RWPE2 (cell line): ENCODE measurements around the gene BRS3.

Source experiments
- ATAC-seq: fragments of 200-7000 bp; cut with Tn5 transposase; 3 replicates; pipeline ENCODE4 v1.9.1; 2021; ENCODE audit warnings: low read depth
- DNase-seq: peaks from one replicate; pipeline ENCODE4 v3.0.0-alpha.2; 2020; ENCODE audit warnings: low spot score
- H3K27ac ChIP-seq: fragments of 450-650 bp; 2 replicates; pipeline ENCODE4 v1.5.1; 2017; ENCODE audit warnings: mild to moderate bottlenecking; ENCODE audit not compliant: poor library complexity, severe bottlenecking
- H3K27me3 ChIP-seq: fragments of 250-450 bp; sonication (Bioruptor Pico); 2 replicates; pipeline ENCODE4 v1.5.1; 2021; ENCODE audit warnings: mild to moderate bottlenecking, moderate library complexity; ENCODE audit not compliant: insufficient read depth, poor library complexity, severe bottlenecking
- H3K36me3 ChIP-seq: fragments of 250-450 bp; sonication (Bioruptor Pico); 2 replicates; pipeline ENCODE4 v1.5.1; 2020; ENCODE audit warnings: low read depth, mild to moderate bottlenecking, moderate library complexity
- H3K4me1 ChIP-seq: fragments of 250-450 bp; sonication (Bioruptor Pico); 2 replicates; pipeline ENCODE4 v1.5.1; 2021; ENCODE audit warnings: mild to moderate bottlenecking, moderate library complexity; ENCODE audit not compliant: insufficient read depth, poor library complexity, severe bottlenecking
- H3K4me3 ChIP-seq: fragments of 250-450 bp; sonication (Bioruptor Pico); 2 replicates; pipeline ENCODE4 v1.5.1; 2021; ENCODE audit warnings: mild to moderate bottlenecking, moderate library complexity; ENCODE audit not compliant: severe bottlenecking
- H3K9me3 ChIP-seq: fragments of 250-450 bp; sonication (Bioruptor Pico); 2 replicates; pipeline ENCODE4 v1.5.1; 2021; ENCODE audit warnings: mild to moderate bottlenecking, moderate library complexity; ENCODE audit not compliant: severe bottlenecking
- CTCF ChIP-seq: fragments of 450-650 bp; IDR thresholded peaks from one replicate; pipeline ENCODE4 v1.5.1; 2017; ENCODE audit warnings: mild to moderate bottlenecking, moderate library complexity; ENCODE audit not compliant: poor library complexity, severe bottlenecking

Gene BRS3

GRCh38 chrX:136456133-136456532 is 31.6 kb upstream of the BRS3 start:
- no peaks in the 10 kb centered on the region for H3K4me1 ChIP-seq
- no peak overlapping the region for H3K4me3 ChIP-seq
- DNase-seq (no peak), ATAC-seq (no peak)
- no peak overlapping the region for H3K27ac ChIP-seq
- no peaks in the 10 kb centered on the region for H3K27me3 ChIP-seq
- TF ChIP-seq CTCF, result no peak
- H3K36me3 ChIP-seq, result no peaks in the 10 kb centered on the region
- H3K9me3 ChIP-seq, result no peaks in the 10 kb centered on the region

- H3K27ac ChIP-seq, result no peak overlapping the region
- ATAC-seq, result no peak
- H3K4me3 ChIP-seq, result no peak overlapping the region
- no peaks in the 10 kb centered on the region for H3K27me3 ChIP-seq
- no peaks in the 10 kb centered on the region for H3K9me3 ChIP-seq
- H3K4me1 ChIP-seq, result no peaks in the 10 kb centered on the region
- no peak for TF ChIP-seq CTCF
- H3K36me3 ChIP-seq, result no peaks in the 10 kb centered on the region
- no peak for DNase-seq
These were observed 30.3 kb upstream of the BRS3 start for GRCh38 chrX:136457303-136457917.

GRCh38 chrX:136464589-136464988 is 23.2 kb upstream of the BRS3 start:
- H3K27ac ChIP-seq, result no peak overlapping the region
- H3K4me3 ChIP-seq, result no peak overlapping the region
- H3K27me3 ChIP-seq, result no peaks in the 10 kb centered on the region
- no peak for DNase-seq
- no peak for TF ChIP-seq CTCF
- no peaks in the 10 kb centered on the region for H3K9me3 ChIP-seq
- ATAC-seq, result no peak
- no peaks in the 10 kb centered on the region for H3K36me3 ChIP-seq
- no peaks in the 10 kb centered on the region for H3K4me1 ChIP-seq

- Histone ChIP-seq H3K9me3 (no peaks in the 10 kb centered on the region), H3K36me3 (no peaks in the 10 kb centered on the region), H3K27me3 (no peaks in the 10 kb centered on the region), H3K4me1 (no peaks in the 10 kb centered on the region), H3K4me3 (no peak overlapping the region), H3K27ac (no peak overlapping the region)
- DNase-seq, result no peak
- no peak for TF ChIP-seq CTCF
- ATAC-seq, result no peak
These were observed 20.4 kb upstream of the BRS3 start for GRCh38 chrX:136467303-136467702.

GRCh38 chrX:136468391-136469103 is 19.2 kb upstream of the BRS3 start:
- no peak overlapping the region for H3K27ac ChIP-seq
- no peak for ATAC-seq
- H3K27me3 ChIP-seq, result no peaks in the 10 kb centered on the region
- no peaks in the 10 kb centered on the region for H3K4me1 ChIP-seq
- no peak overlapping the region for H3K4me3 ChIP-seq
- DNase-seq, result no peak
- H3K36me3 ChIP-seq, result no peaks in the 10 kb centered on the region
- TF ChIP-seq CTCF, result no peak
- no peaks in the 10 kb centered on the region for H3K9me3 ChIP-seq
